Measurements from ENCODE around the gene KCNG2.

Gene KCNG2

GRCh38 chr18:79769698-79770500 lies 27.8 kb upstream of the KCNG2 start:
- DNase-seq, result no peak

DNA sequence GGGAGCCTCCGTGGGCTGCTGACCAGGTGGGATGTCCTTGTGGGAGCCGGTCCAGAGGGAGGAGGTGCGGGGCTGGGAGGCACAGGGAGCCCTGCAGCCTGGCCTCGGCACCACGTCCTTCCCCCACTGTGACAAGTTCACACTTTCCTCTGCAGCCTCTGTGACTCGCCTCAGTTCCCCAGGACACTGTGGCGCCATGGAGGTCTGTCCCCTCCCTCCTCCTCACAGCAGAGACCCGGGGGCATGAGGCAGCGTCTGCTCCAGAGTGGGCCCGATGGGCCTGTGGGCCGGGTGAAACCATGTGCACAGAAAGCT lies 27.3 kb upstream of the KCNG2 start:
- no peak for DNase-seq

GRCh38 chr18:79770826-79771225 lies 26.9 kb upstream of the KCNG2 start:
- DNase-seq, result no peak

DNA sequence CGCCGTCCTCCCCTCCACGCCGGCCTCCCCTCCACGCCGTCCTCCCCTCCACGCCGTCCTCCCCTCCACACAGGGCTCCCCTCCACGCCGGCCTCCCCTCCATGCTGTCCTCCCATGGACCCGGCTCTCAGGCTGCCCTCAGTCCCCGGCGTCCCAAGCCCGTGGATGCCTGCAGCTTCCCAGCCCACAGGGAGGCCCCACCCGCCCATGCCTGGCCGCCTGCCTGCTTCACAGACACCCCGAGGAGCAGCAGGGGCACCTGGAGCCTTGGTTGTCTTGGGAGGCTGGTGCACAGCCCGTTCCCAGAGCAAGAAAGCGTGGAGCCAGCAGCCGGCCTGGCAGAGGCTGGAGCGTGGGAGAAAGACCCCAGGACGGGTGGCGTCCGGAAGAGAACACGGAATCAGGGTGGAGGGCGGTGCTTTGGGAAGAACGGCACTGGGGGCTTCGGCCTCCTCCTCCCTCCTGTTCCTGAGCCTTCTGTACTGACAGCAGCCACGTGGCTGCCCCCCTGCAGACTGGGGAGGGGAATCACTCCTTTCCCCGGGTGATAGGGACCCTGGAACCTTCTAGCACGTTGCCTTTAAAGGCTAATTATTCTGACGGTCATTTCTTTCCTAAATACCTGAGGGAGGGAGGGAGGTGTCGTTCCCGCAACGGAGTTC lies 26.2 kb upstream of the KCNG2 start:
- DNase-seq, result no peak

DNA sequence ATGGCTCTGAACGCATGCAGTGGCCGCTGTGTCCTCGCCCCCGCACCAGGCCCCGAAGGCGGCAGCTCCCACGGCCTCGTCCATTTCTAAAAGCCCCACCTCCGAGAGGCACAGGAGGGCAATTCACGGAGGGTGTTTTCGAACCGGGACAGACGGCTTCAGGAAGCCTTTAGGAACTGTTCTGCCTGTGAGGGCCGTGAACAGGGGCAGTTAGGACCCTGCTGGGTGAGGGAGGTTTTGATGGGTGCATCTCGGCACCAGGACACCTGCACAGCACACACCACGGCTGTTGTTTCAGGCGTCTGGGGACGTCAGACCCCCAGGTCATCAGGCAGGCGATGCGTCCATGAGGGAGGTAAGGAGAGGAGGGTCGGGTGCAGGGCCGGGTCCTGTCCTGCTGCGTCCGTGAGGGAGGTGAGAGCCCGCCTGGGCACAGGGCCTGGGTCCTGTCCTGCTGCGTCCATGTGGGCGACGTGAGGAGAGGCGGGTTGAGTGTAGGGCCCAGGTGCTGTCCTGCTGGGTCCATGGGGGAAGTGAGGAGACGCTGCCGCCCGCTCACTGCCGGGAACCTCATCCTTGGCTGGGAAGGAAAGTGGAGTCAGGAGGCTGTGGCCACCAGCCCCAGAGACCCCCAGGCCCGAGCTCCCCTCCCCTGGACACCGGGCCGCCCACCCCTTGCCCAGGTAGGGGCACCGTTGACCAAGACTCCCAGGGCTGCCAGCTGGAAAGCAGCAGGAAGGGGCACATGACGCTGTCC lies 25.5 kb upstream of the KCNG2 start:
- no peak for DNase-seq

DNA sequence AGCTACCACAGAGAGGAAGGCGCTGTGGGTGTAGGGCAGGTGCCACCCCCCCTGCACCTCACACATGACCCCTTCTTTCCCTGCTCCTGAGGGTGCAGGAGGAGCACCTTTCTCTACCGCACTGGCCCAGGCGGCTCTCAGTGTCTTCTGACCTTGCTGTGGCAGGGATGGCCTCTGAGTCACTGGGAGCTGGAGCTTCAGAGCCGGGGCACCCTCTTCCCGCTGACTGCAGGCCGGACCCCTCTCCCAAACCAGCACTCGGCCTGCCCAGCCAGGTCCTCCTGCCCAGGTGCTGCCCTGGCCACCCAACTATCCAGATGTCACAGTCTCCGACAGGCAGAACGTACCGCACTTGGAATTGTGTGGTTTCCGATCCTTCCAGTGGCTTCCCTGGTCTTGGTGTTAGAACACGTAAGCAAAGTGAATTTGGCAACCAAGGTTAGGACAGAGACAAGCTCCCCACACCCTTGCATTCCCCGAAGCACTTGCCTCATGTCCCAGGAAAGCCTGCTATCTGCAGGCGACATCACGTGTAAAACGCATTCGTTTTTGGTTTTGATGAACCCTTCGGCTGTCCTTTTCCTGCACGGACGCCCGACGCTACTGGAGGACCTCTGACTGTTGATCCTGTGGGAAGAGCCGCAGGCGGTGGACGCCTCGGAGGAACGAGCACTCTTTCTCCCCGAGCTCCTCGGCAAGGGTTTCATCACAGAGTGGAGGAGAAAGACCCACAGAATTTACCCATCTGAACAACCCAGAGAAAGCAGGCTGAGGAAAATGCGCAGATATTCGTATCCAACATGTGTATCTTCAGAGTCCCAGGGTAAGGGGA lies 24.7 kb upstream of the KCNG2 start:
- DNase-seq, result no peak

- DNase-seq, result no peak
These were observed 23.6 kb upstream of the KCNG2 start for GRCh38 chr18:79774111-79774510.

DNA sequence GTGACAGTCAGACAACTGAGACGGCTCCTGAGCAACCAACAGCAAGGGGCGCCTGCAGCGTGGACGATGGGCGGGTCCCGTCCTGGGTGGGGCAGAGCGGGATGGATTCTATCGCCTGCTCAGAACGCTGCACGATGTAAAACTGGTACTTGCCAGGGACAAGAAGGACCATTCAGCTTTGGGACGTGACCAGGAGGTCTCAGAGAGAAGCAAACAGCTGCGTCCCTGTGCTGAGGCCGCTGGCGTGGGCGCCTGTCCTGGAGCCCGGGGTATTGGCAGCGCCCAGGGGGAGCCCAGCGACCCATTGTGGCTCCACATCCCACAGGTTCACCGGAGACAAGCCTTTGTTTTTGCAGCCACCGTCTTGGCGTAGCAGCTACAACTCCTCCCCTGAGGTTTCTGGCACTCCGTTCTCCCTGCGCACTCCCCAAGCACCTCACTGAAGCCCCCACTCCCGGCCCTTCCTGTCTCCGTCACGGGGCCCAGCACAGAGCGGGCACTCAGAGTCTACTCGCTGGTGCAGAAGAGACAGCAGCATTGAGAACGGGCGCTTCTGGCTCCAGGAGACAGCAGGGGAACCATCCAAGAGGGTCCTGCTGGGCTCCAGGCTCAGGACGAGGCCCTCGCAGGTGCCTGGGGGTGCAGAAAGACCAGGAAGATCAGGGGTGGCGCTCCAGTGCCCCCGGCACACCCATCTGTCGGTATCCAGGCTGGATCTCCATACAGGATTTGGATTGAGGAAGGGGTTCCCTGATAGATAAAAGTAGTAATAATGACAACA lies 22.1 kb upstream of the KCNG2 start:
- DNase-seq, result no peak

DNA sequence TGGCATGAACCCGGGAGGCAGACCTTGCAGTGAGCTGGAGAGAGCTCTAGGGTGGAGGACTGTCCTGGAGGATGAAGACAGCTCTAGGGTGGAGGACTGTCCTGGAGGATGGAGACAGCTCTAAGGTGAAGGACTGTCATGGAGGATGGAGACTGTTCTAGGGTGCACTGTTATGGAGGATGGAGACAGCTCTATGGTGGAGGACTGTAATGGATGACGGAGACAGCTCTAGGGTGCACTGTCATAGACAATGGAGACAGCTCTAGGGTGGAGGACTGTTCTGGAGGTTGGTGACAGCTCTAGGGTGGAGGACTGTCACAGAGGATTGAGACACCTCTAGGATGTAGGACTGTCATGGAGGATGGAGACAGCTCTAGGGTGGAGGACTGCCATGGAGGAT lies 21.1 kb upstream of the KCNG2 start:
- no peak for DNase-seq

GRCh38 chr18:79778291-79778791 lies 19.4 kb upstream of the KCNG2 start:
- no peak for DNase-seq

DNA sequence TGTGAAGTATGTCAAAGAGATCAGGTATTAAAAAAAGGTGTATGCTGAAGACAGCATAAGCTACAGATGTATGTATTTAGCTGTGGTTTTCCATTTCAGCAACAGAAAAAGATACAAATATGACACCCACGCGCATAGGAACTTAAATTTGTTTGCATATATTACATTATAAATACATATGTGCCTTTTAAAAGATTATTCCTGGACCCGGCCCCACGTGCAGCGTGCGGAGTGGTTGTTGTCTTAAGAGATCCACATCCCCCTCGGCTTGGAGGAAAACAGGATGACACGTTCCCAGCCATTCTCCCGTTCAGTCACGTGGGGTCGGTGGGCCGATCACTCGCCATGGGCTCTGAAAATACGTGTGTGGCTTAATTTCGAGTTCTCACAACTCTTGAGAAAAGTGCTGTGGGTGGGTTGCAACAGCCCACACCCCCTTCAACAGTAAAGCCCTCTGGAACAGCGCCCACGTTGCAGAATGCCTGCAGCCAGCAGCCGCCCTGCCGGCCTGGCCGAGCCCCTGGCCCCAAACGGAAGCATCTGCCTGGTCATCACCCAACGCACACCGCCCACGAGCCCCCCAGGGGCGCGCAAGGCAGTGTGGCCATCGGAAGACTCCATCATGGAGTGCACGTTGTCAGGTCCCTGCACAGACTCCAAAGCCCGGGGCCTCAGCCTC lies 18.6 kb upstream of the KCNG2 start:
- DNase-seq, result no peak

- DNase-seq, result no peak
These were observed 18.0 kb upstream of the KCNG2 start for GRCh38 chr18:79779700-79780190.

DNA sequence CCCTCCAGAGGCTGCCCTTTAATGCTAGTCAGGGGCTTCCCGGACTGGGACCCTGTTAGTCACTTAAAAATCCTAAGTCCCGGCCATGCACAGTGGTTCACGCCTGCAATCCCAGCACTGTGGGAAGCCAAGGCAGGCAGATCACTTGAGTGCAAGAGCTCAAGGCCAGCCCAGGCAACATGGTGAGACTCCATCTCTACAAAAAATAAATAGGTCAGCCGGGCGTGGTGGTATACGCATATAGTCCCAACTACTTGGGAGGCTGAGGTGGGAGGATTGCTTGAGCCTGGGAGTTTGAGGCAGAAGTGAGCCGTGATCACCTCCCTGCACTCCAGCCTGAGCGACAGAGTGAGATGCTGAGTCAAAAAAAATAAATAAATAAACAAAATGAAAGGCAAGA lies 17.2 kb upstream of the KCNG2 start:
- no peak for DNase-seq

DNA sequence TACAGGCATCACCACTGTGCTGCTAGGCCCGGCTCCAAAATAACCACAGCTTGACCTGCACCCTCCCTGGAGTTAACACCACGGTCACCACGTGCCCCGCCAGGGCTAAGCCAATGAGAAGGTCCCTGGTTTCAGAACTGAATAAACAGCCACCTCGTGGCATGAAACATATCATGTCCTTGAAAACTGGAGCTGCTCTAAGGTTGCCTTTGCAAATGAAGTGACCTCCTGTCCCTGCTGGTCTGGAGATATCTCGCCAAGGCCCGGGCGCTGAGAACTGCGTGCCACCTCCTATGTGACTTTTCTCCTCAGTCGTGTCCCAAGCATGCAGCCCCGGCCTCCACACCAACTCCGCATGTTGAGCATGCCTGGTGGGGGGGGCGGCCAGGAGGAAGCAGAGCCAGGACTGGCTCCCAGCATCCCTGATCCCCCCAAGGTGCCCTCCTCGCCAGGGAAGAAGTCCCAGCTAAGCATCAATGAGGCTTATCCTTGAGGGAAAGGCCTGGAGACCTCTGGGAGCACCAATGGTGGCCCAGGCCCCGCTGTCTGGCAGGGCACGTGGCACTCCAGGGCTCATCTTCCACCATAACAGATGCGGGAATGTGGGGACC lies 16.3 kb upstream of the KCNG2 start:
- no peak for DNase-seq

DNA sequence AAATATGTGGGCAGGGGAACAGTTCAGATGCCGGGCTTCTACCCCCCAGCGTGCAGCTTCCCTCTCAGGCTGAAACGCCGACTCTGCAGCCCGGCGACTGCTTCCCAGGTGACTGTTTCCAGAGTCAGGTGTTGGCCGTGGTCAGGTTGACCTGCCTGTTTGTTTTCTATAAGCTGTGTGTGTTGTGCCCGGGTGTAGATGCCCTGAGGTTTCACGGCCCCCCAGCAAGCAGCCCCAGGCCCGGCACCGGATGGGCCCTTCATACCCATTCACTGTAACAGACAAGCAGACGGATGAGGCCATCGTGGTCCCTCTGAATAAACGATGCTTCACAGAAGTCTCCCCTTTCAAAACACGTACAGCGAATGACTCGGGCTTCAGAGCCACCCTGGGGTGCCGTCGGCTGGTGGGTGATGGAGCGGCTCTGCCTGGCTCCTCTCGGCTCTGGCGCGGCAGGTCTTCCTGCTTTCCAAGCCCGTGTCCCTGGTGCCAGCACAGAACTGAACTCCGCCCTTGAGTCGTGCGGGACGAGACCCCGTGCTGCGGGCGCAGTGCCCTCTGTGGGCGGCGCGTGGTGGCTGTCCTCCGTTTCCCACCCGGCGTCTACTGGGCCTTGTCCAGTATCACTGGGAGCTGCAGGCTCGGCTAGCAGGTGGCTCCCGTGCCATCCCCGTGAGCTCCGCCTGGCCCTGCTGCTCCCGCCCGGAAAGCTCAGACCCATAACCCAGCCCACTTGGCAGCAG lies 15.0 kb upstream of the KCNG2 start:
- no peak for DNase-seq

DNA sequence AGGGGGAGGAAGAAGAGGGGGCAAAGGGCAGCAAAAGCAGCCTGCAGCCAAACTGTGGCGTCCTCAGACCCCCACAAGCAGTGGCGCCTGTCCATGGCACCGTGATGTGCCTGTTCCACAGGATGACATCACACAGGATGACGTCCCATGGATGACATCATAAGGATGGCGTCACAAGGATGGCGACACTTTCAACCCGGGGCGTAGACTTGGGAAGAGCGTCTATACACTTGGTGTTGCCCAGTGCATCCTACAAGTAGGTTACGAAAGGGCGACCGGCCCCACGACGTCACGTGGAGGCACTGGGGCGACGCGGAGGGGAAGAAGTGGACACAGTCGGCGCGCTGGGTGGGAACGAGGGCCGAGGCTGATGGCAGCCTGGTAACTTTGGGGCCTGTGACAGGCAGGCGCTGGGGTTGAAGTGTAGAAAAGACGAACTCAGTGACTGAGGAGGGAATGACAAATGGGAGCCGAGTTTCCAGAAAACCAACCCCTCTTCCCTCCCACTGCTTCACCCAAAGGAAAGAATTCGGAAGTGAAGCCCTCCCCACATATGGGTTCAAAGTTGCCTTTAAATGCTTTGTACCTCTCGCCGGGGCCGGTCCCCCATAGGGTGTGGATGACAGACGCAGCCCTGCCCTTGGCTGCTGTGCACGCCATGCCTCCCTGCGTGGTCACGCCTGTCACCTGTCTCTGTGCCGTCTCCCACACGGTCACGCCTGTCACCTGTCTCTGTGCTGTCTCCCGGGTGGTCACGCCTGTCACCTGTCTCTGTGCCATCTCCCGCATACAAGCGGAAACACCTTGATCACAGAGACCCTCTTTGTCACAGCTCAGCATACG lies 13.4 kb upstream of the KCNG2 start:
- no peak for DNase-seq

- DNase-seq, result no peak
These were observed 12.6 kb upstream of the KCNG2 start for GRCh38 chr18:79784965-79785770.

DNA sequence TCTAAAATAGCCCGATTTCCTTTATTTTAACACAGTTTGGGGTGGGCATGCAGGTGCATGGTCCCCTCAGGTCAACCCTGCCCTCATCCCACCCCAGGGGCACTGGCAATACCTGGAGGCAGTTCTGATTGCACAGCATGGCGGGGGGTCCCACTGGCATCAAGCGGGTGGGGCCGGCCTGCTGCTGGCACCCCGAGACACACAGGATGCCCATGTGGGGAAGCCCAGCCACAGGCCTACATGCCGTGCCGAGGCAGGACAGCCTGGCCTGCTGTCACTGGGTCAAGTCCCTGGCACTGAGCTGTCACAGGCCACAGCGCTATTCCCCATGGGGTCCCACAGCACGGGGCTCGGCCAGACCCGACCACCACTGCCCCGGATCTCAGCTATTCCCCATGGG lies 11.9 kb upstream of the KCNG2 start:
- no peak for DNase-seq

All from NCI-H446 treated with DMSO at 0.1 percent for 48 hours (cell line).